NCI-H2196 (cell line): ENCODE measurements around the gene MYO10.
"Not testable (repeated sequence)": the region's sequence is repeated elsewhere in the genome, so short reads cannot be mapped to it uniquely, and the experiment has no call there.

Experiments used
- DNase-seq: peaks from one replicate; lab custom pipeline; 2025; ENCODE audit not compliant: unreplicated experiment; lab: John Stamatoyannopoulos, UW

The MYO10 gene

DNA sequence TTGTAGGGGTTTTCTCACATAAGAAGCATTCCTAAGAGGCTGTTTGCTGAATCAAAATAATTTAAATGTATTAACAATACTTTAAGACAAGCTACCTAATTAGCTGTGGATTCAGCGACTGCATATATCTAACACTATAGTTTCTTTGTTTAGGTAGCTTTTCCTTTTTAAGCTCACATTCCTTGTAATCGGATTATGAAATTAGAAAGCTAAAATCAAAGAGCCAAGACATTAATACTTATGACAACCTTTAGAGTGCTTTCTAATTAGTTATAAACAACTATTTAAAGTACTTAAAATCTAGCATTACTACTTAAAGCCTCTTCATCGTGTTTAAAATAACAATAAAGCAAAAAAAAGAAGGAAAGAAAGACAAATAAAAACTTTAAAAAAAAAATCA is 182.0 kb downstream of the MYO10 start:
- DNase-seq: no peak

DNA sequence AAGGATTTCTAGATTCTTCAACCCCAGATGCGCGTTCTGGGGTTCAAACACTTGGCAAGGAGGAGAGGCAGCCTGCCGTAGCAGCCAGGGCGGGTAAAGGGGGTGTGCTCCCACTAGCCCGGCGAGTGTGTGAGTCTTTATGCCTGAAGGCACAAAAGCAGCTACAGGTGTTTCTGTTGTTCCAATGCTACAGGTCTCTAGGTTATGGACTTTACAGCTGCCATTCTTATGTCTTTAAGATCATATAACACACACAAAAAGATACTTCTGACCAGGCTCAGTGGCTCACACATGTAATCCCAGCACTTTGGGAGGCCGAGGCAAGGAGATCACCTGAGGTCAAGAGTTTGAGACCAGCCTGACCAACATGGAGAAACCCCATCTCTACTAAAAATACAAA is 185.6 kb downstream of the MYO10 start:
- DNase-seq: no peak

- DNase-seq: no peak
Measured at GRCh38 chr5:16749626-16750025, 186.5 kb downstream of the MYO10 start.

- no peak for DNase-seq
Measured at GRCh38 chr5:16744164-16744880, 191.8 kb downstream of the MYO10 start.

GRCh38 chr5:16742938-16743337 is 193.2 kb downstream of the MYO10 start:
- no peak for DNase-seq

DNA sequence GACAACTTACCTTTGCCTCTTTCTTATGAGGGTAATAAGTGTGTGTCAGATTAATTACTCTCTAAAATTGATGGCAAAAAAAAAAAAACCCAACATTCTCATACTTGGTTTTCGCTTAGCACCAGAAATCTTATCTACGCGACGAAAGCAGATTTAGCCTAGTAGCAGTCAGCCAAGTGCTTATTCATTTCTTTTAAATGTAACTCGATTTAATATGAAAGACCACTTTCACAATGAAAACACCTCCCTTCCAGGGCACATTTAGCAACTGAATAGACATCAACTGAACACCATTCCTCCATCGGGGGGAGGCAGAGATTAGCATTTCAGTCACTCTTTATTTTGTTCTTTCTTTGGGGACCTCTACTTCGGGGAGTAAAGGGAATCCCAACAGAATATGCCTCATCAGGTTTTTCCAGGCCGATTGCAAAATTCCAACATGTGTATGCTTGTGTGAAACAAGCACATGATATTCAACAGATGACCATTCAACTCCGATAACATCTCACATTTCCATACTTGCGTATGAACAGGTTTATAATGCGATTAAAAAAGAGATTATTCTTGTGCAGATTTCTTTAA is 195.2 kb downstream of the MYO10 start:
- DNase-seq: no peak

- DNase-seq: no peak
Measured at GRCh38 chr5:16740066-16740810, 195.8 kb downstream of the MYO10 start.

- DNase-seq: not testable (repeated sequence)
Measured at GRCh38 chr5:16738393-16738792, 197.7 kb downstream of the MYO10 start.

DNA sequence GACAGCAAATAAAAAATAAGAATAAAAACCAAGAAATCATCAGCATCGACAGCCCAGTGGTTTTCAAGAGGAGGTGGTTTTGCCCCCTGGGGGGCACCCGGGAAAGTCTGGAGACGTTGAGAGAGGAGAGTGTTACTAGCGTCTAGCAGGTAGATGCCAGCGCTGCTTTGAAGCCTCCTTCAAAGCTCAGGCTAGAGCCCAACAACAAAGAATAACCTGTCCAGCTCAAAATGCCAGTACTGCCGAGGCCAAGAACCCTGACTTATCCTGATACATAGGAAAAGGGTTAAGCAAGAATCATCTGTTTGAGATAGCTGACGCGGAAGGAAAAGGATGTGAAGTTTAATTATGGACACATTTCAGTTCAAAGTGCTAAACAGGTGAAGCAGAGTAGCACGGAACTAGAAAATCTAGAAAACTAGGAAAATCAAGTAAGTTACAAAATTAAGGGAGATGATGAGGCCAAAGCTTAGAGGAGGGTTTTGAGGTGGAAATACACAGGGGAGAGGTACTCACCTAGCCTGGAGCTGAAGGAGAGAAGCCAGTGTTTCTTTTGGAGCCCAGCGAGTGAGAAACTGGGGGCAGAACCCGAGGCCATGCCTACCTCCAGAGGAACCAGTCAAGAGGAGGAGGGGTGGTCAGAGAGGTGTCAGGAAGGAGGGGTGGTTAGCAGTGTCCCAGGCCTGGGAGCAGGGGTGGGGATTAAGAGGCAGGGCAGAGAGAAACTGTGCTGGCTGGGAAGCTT is 198.3 kb downstream of the MYO10 start:
- DNase-seq: no peak

DNA sequence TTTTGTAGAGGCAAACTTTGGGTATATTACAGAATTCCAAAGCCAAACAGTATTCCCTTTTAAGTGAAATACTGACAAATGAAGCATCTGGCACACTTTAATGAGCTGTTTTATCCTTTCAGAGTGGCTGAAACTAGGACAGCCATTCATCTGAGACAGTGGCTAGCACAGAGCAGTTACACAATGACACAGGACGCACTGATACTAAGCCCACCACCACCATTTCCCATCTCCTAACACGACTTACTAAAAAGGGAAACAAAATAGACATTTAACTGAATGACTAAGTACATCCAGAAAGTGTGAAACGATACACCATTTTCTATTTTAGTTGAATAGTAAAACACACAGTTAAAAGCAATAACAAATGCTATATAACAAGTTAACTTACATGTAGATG is 198.9 kb downstream of the MYO10 start:
- no peak for DNase-seq

GRCh38 chr5:16736158-16736995 is 199.7 kb downstream of the MYO10 start:
- DNase-seq: peak; percentile 23

DNA sequence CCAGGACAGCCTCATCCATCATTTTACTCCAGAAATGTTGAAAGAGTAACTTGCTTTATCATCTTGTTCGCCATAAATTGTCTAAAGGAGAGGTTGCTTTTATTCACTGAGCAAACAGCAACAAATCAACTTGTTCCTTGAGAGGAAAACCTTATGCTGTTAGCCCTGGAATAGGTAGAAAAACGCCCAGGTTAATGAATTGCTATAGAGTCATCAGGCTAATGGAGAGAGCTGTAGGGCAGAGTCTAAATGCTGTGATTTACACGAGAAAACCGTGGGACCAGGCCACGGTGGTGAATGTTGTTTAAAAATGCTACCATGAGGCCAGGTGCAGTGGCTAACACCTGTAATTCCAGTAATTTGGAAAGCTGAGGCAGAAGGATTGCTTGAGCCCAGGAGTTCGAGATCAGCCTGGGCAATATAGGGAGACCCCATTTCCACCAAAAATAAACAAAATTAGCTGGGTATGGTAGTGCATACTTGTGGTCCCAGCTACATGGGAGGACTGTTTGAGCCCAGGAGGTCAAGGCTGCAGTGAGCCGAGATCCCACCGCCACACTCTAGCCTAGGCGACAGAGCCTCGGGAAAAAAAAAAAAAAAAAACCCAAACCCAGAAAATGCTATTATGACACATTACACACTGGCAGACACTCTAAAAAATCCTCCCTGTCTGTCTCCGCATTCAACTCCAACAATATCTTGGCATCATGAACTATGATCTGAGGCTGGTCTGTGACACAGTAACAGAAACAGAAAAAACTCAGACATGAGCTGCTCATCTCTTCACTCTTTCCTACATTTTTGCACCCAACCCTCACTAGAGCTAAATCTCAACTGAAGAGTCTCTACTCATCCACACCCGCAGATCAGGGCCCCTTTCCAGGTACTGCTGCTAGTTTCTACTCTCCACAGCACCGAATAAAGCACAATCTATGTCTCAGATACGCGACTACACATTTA is 200.7 kb downstream of the MYO10 start:
- no peak for DNase-seq

DNA sequence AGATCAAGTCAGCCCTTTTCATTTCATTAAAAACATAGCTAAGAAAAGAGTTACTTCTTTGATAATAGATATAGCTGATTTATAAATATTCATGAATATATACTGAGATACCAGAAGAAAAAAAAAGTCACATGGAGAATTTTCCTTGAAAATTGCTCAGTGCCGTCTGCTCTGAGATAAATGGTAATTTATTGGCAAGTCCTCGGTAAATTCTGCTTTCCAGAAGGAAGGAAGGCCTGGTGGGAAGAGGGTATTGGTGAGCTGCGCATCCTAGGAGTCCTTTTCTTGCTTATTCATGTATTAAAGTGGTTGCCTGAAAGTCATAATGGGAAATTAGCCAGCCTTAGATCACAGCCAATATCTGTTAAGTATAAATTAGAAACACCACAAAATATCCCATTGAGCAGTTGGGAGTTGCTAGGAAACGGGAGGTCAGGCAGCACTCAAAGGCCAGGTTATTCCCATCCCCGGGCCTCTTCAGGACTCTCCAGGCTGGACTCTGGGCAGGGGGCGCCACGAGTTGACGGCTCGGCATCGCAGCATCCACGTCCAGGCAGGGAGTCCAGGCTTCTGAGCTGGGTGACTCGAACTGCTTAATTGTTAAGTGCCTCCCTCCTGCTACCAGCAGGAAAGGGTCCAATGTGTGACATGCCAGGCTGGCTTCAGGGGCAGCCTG is 202.6 kb downstream of the MYO10 start:
- DNase-seq: no peak

DNA sequence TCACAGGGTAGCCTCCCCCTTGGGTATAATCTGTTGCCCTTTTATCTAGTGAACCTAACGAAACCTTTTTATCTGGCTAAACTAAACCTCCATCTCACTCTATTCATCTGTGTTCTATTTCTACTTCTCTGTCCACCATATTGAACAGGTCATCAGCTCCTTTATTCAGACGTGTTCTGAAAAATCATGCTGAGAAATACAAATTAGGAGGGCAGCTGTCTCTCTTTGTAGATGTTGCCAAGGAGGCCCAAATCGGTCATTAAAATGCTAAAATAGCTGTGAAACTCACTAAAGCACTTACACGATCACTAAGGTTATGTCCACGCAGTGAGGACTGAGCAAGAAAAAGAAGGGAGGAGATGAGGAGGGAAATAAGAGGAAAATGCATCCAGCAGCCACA is 203.7 kb downstream of the MYO10 start:
- DNase-seq: no peak

DNA sequence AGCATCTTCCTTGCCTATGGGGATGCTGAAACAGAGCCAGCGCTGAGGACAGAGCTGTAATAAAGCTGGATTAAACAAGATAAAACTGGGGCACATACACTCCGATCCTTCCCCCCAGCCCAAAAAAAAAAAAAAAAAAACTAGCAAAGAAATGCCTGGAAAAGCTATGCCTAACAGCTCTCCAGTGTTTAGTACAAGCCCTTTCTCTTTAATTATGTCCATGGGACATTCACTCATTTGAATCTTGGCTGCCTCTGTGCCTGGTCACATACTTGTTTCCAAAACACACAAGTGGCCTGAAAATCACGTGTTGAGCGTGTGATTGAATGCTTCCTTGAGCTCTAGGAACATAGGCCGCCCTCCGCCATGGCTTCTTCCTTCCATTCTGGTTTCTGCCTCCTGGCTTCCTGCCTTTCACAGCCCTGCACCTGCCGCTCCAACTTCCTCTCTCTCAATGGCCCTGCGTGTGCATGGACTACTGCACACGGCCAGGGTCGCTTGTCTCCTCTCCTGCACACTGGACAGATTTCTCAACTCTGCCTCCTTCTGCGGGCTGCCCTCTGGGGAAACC is 208.2 kb downstream of the MYO10 start:
- DNase-seq: no peak

DNA sequence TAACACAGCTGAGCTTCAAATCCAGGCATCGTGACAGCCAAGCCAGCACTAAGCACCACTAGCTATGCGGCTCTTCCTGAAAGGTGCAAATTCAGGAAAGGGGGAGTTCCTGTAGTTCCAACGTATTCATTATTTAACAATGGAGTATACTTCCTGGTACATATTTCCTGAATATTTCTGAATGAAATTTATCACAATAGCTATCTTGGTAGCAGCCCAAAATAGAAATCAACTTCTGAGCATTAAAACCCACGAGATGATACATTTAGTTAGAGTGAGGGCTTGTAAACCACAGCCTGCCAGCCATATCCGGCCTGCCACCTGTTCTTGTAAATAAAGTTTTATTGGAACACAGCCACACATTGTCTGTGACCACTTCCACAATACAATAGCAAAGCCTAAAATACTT is 209.5 kb downstream of the MYO10 start:
- DNase-seq: no peak

- no peak for DNase-seq
Measured at GRCh38 chr5:16725575-16725974, 210.5 kb downstream of the MYO10 start.

DNA sequence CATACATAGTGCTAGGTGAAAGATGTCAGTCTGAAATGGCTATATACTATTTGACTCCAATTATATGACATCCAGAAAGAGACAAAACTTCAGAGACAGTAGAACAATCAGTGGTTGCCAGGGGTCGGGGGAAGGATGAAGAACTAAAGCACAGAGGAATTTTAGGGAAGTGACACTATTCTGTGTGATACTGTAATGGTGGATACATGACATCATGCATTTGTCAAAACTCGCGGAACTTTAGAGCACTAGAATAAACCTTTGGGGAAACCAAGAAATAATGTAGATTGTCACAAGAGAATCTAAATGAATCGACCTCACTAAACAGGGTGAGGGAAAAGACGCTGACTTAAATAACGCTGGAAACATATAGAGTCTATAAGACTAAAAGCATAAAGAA is 212.3 kb downstream of the MYO10 start:
- no peak for DNase-seq

GRCh38 chr5:16722097-16722495 is 214.0 kb downstream of the MYO10 start:
- no peak for DNase-seq
